Type B pancreatic cell (in vitro differentiated cells): ENCODE results near the gene MAD1L1. TPM values are rescaled to one million over a fixed set of nuclear protein-coding genes. Genes with fewer than 3 reads are reported as not detected.
"Not testable (repeated sequence)": the region's sequence is repeated elsewhere in the genome, so short reads cannot be mapped to it uniquely, and the experiment has no call there.

ENCODE experiments used
- DNase-seq: peaks from one replicate; pipeline ENCODE4 v3.0.0; 2021; ENCODE audit warnings: mixed read lengths; ENCODE audit not compliant: unreplicated experiment; ENCODE audit errors: extremely low spot score
- H3K27ac Mint-ChIP-seq: 2 replicates; pipeline ENCODE4 v1.8.0; 2021; ENCODE audit warnings: mild to moderate bottlenecking, mixed read lengths
- H3K27me3 Mint-ChIP-seq: 2 replicates; pipeline ENCODE4 v1.8.0; 2021; ENCODE audit warnings: mixed read lengths
- H3K36me3 Mint-ChIP-seq: 2 replicates; pipeline ENCODE4 v1.8.0; 2021; ENCODE audit warnings: mixed read lengths
- H3K4me1 Mint-ChIP-seq: one replicate; pipeline ENCODE4 v1.8.0; 2021; ENCODE audit warnings: mixed read lengths; ENCODE audit not compliant: unreplicated experiment
- H3K4me3 Mint-ChIP-seq: 2 replicates; pipeline ENCODE4 v1.8.0; 2021; ENCODE audit warnings: mild to moderate bottlenecking, mixed read lengths
- H3K9me3 Mint-ChIP-seq: 2 replicates; pipeline ENCODE4 v1.8.0; 2021; ENCODE audit warnings: mixed read lengths
- total RNA-seq: library from RNA; stranded (reverse); gene quantifications from 2 replicates; pipeline ENCODE4 v1.2.1, GENCODE V29; 2021; ENCODE audit warnings: low replicate concordance
- TF ChIP-seq, protein P1 (sequence below): fragments of 200-600 bp; sonication (generic); conservative IDR thresholded peaks from 2 replicates; pipeline ENCODE4 v1.5.0; 2021; ENCODE audit warnings: antibody characterized with exemption, mild to moderate bottlenecking

The MAD1L1 gene
- total RNA-seq, 1 donor from 2014 or later: 40.7 TPM

DNA sequence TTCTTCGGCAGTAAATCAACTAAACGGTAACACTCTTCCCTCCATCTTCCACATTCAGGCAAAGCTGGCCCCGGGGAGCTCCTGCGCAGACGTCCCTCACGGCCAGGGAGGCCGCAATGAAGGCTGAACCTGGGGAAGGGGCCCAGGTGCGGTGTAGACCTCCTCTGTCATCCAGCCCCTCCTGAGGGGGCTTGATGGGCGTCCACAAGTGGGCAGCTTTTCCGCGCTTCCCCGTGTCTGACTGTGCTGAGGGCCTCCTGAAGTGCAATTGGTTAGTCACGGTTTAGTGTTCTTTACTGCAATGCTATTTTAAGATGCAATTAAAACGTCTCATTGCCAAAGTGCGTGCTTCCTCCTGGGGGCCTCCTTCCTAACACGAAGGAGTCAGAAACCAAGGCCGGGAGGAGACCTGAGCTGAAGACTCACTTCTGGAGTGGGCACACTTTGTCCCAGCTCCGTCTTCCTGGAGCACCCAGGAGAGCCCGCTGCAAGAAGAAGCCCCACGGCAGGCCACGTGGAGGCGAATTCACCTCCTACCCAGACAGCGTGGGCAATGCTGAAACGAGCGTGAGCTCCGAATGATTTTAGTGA lies 389.4 kb downstream of the MAD1L1 start:
- no peak for DNase-seq
- Mint-ChIP-seq H3K27me3 (no peaks in the 10 kb centered on the region), H3K4me3 (peak overlapping the region; percentile 34), H3K36me3 (no peaks in the 10 kb centered on the region), H3K4me1 (peaks cover 6% of the 10 kb centered on the region), H3K9me3 (no peaks in the 10 kb centered on the region), H3K27ac (no peak overlapping the region)
- TF ChIP-seq, protein P1, sequence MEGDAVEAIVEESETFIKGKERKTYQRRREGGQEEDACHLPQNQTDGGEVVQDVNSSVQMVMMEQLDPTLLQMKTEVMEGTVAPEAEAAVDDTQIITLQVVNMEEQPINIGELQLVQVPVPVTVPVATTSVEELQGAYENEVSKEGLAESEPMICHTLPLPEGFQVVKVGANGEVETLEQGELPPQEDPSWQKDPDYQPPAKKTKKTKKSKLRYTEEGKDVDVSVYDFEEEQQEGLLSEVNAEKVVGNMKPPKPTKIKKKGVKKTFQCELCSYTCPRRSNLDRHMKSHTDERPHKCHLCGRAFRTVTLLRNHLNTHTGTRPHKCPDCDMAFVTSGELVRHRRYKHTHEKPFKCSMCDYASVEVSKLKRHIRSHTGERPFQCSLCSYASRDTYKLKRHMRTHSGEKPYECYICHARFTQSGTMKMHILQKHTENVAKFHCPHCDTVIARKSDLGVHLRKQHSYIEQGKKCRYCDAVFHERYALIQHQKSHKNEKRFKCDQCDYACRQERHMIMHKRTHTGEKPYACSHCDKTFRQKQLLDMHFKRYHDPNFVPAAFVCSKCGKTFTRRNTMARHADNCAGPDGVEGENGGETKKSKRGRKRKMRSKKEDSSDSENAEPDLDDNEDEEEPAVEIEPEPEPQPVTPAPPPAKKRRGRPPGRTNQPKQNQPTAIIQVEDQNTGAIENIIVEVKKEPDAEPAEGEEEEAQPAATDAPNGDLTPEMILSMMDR: no peak

DNA sequence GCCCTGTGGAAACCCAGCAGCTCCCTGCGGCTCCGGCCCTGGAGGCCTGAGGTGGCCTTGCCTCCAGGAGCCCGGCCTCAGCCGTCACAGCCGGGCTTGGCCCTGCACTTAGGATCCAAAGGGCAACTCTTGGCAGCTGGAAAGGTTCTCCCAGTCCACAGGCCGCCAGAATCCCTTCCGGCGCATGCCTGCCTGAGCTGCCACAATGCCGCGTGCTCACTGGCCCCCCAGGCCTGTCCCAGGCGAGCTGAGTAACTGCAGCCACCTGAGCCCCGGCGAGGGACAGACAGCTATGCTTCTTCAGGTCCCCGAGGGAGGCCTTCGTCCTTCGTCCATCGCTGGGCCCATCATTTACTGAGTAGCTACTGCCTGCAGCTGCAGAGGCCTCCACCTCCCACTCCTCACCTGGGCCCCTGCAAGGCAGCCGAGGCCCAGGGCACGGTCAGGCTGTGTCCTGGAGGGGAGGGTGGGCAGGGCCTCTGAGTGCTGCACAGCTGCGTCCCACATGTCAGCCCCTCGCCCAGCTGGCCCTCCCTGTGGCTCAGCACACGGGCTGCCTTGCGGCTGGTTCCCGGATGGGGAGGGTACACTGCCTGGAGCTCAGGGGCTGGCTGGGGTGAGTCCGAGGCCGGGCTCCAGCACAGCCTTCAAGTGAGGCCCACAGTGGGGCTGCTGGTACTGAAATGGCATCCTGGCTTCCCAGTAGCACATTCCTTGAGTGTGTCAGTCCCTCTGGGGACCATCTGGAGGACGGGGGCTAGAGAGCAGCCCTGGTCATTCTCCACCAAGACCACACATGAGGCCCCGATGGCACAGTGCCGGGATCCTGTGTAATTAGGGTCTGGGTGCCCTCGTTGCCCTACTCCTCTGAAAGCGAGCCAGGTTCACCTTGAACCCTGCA lies 390.2 kb downstream of the MAD1L1 start:
- no peak overlapping the region for H3K27ac Mint-ChIP-seq
- peaks cover 6% of the 10 kb centered on the region for H3K4me1 Mint-ChIP-seq
- no peaks in the 10 kb centered on the region for H3K36me3 Mint-ChIP-seq
- no peak for DNase-seq
- TF ChIP-seq, protein P1: peak; percentile 40
- no peak overlapping the region for H3K4me3 Mint-ChIP-seq
- H3K27me3 Mint-ChIP-seq: no peaks in the 10 kb centered on the region
- H3K9me3 Mint-ChIP-seq: no peaks in the 10 kb centered on the region

DNA sequence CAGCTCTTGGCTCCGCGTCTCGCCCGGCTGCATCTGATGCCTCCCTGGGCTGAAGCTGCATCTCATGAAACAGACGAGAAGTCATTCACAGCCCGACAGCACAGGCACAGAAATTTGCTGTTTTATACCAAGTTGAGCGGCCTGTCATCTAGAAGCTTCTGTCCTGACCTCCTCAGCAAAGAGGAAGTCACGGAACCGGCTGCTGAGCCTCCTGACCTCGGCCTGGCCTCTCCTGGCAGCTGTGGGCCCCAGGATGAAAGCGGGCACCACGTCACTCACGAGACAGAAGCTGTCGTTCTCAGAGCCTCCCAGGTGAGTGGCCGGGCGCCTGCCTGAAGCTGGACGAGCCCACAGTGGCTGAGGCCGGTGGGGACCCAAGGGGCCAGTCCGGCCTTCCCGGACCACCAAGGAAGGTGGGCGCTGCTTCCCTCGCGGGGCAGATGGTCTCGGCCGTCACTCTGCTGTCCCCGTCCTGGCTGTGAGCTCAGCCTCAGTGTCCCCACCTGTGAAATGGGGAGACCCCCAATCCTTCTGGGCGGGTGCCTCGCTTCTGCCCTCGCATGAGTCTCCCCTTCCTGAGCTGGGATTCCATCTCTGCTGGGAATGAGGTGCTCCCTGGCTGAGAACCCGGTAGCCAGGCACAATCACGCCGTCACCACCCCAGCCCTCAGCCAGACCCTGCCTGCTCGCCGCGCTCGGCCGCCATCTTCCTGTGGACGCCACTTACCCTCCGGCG lies 391.3 kb downstream of the MAD1L1 start:
- not testable (repeated sequence) for H3K4me3 Mint-ChIP-seq, H3K4me1 Mint-ChIP-seq, H3K36me3 Mint-ChIP-seq, H3K9me3 Mint-ChIP-seq, H3K27me3 Mint-ChIP-seq, H3K27ac Mint-ChIP-seq, DNase-seq

DNA sequence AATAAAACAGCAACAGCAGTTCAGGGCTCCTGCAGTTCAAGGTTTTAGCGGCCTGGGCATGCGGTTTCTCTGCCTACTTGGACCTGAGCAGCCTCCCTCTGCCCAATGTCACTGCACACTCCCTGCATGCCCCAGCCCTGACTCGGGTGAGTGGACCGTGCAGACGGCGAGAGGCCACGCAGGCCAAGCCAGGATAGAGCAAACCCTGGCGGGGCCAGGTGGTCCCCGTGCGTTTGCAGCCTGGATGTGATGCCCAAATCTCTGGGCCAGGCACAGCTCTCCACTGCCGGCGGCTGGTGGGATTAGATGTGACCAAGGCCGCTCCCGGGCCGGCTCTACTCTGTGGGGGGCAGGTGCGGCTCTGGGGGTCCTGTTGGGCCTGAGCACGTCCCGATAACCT lies 392.0 kb downstream of the MAD1L1 start:
- H3K27me3 Mint-ChIP-seq, H3K9me3 Mint-ChIP-seq, H3K4me3 Mint-ChIP-seq, H3K36me3 Mint-ChIP-seq, DNase-seq, H3K27ac Mint-ChIP-seq, H3K4me1 Mint-ChIP-seq: not testable (repeated sequence)

DNA sequence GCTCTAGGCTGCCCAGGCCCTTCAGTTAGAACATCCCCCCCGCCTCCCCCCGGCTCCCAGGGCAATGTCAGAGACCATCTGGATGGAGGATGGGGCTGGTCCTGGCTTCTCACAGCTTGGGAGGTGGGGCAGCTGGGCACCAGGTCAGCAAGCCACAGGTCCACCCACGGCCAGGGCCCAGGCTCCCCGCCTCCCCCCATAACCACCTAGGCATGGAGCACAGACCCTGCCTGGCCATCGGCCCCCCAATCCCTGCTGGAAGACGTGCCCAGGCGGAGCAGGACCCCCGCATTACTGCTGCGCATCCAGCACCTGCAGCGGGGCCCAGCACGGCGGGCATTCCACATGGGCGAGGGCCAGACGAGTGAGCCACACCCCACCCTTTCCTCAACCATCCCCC lies 393.0 kb downstream of the MAD1L1 start:
- H3K4me1 Mint-ChIP-seq: peaks cover 6% of the 10 kb centered on the region
- DNase-seq: no peak
- no peak overlapping the region for H3K27ac Mint-ChIP-seq
- TF ChIP-seq, protein P1: no peak
- no peak overlapping the region for H3K4me3 Mint-ChIP-seq
- H3K9me3 Mint-ChIP-seq: peaks cover 4% of the 10 kb centered on the region
- no peaks in the 10 kb centered on the region for H3K27me3 Mint-ChIP-seq
- H3K36me3 Mint-ChIP-seq: no peaks in the 10 kb centered on the region

DNA sequence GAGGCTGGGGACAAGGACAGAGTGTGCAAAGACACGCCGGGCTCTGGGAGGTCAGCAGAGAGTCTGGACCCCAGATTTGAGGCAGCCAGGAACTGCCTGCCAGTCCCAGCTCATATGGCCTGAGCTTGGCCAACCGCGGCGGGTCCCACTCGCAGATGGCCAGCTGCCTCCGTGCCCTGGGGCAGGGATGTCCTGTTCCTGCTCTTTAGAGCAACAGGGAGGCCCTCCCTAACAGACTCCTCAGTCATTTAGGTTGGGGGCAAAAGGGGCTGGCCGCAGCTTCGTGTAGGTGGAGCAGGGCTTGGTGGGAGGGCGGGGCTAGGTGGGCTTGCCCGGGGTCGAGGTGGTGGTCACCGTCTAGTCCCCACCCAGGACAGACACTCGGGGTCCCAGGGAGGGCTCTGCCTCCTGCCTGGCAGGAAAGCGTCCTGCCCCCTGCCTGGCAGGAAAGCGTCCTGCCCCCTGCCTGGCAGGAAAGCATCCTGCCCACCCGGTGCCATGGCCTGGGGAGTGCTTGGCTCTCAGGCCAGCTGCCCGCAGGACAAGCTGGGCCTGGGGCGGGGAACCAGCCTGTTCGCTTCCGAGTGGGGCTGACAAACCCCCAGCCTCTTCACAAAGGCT lies 393.7 kb downstream of the MAD1L1 start:
- H3K27me3 Mint-ChIP-seq, DNase-seq, H3K4me1 Mint-ChIP-seq, H3K4me3 Mint-ChIP-seq, H3K36me3 Mint-ChIP-seq, H3K9me3 Mint-ChIP-seq, H3K27ac Mint-ChIP-seq: not testable (repeated sequence)

DNA sequence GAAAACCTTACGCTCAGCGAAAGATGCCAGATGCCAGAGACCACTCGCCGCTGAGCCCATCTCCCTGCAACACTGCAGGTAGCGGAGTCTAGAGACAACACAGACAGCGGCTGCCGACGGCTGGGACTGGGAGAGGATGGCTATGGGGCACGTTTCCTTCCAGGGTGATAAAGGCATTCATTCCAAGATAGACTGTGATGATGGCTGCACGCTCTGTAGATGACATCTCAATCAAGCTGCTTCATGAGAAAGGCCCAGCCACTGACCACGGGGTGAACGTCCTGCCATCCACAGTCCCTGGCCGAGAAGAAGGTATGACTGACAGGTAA lies 394.2 kb downstream of the MAD1L1 start:
- DNase-seq, H3K27me3 Mint-ChIP-seq, H3K4me1 Mint-ChIP-seq, H3K36me3 Mint-ChIP-seq, H3K9me3 Mint-ChIP-seq, H3K4me3 Mint-ChIP-seq, H3K27ac Mint-ChIP-seq: not testable (repeated sequence)

DNA sequence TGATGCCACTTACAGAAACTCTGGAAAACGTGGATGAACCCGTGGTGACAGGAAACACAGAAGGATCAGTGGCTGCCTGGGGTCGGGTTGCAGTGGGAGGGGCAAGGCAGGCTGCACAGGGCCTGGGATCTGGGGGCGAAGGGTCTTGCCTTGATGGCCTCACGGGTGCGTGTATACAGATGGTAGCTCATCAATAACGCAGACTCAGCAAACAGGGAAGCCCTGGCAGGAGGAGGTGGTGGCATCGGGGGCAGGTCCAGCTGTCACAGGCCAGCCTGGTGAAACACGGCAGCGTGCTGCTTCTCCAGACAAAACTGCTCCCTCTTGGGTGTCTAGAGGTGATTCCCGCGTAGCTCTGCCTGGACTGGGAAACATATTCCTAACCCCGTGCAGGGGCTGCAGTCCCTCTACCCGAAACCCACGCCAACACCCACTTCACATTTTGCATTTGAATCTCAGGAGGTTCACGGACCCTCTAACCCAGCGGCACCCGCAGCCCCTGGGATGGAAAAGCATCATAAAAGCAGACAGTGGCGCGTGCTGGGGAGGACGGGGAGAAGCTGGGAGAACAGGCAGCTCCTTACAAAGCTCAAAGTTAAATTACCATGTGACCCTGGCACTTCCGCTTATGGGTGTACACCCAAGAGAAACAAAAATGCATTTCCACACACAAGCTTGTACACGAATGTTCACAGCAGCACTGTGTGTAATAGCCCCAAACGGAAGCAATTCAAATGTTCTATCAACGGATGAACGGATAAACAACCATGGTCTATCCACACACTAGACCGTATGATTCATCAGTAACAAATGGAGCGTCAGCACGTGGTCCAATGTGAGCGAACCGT lies 394.8 kb downstream of the MAD1L1 start:
- not testable (repeated sequence) for H3K36me3 Mint-ChIP-seq, H3K4me3 Mint-ChIP-seq, DNase-seq, H3K27me3 Mint-ChIP-seq, H3K4me1 Mint-ChIP-seq, H3K9me3 Mint-ChIP-seq, H3K27ac Mint-ChIP-seq

DNA sequence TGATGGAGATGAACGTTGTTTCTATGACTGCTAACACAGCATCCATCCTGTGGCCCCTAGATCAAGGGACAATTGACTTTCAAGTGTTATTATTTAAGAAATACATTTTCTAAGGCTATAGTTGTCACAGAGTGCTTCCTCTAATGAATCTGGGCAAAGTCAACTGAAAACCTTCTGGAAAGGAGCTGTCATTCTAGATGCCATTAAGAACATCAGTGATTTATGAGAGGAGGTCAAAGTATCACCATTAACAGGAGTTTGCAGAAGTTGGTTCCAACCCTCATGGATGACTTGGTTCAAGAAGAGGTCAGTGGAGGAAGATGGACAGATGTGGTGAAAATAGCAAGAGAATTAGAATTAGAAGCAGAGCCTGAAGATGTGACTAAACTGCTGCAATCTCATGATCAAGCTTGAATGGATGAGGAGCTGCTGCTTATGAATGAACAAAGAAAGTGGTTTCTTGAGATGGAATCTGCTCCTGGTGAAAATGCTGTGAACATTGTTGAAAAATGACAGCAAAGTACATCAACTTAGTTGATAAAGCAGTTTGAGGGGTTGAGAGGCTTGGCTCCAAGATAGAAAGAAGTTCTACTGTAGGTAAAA lies 400.7 kb downstream of the MAD1L1 start:
- not testable (repeated sequence) for H3K4me3 Mint-ChIP-seq, H3K9me3 Mint-ChIP-seq, H3K27me3 Mint-ChIP-seq, H3K27ac Mint-ChIP-seq, DNase-seq, H3K36me3 Mint-ChIP-seq, H3K4me1 Mint-ChIP-seq
